Nephron progenitor cell (in vitro differentiated cells): ENCODE measurements around the gene KIAA0753.

Experiments used
- DNase-seq: peaks from one replicate; pipeline ENCODE4 v3.0.0; 2021
- H3K27ac Mint-ChIP-seq: 2 replicates; pipeline ENCODE4 v1.8.0; 2021; ENCODE audit warnings: mild to moderate bottlenecking, moderate library complexity, mixed read lengths
- H3K27me3 Mint-ChIP-seq: 2 replicates; pipeline ENCODE4 v1.8.0; 2021; ENCODE audit warnings: mild to moderate bottlenecking, low read depth, mixed read lengths; ENCODE audit not compliant: poor library complexity
- H3K36me3 Mint-ChIP-seq: 2 replicates; pipeline ENCODE4 v1.8.0; 2021; ENCODE audit warnings: low read depth, mixed read lengths
- H3K4me1 Mint-ChIP-seq: 2 replicates; pipeline ENCODE4 v1.8.0; 2021; ENCODE audit warnings: mixed read lengths
- H3K4me3 Mint-ChIP-seq: 2 replicates; pipeline ENCODE4 v1.8.0; 2021; ENCODE audit warnings: mild to moderate bottlenecking, moderate library complexity, mixed read lengths
- H3K9me3 Mint-ChIP-seq: 2 replicates; pipeline ENCODE4 v1.8.0; 2021; ENCODE audit warnings: mild to moderate bottlenecking, moderate library complexity, mixed read lengths
- TF ChIP-seq, protein P1 (sequence below): fragments of 200-600 bp; sonication (generic); IDR thresholded peaks from 2 replicates; pipeline ENCODE4 v1.5.0; 2021; ENCODE audit warnings: antibody characterized with exemption

Gene KIAA0753

DNA sequence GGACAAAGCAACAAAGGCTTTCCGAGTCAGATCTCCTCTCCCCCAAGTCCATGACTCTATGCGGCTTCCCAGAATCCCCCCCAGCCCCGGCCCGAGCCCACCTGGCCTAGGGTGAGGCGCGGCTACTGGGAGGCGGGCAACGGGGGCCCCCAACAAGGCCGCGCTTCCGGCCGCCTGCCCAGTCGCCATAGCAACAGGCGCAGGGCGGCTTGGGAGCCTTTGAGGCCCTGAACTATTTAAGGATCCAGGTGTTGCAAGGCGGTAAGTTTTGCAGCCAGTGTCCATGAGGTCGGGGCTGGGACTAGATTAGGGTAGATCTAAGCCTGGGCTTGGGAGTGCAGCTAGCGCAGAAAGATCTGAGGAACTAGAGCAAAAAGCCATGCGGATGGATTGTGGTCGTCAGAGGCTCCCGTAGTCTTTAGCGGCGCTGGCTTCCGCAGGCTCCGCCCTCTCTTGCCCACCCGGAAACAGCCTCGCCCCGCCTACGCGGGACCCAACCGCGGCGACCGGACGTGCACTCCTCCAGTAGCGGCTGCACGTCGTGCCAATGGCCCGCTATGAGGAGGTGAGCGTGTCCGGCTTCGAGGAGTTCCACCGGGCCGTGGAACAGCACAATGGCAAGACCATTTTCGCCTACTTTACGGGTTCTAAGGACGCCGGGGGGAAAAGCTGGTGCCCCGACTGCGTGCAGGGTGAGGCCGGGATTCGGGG lies at the start of gene KIAA0753, which contains the start of gene TXNDC17:
Gene KIAA0753, minus strand, starts transcription at position 176 of the 711 bp plus-strand sequence. CDS start 5,608 bp downstream, outside the sequence.
Gene TXNDC17, plus strand, starts transcription at position 525 of the 711 bp plus-strand sequence. Its CDS starts 23 bp downstream, at position 548.
- Mint-ChIP-seq H3K9me3 (no peaks in the 10 kb centered on the region), H3K27ac (peak within 1 kb of the TSS; percentile 100), H3K4me3 (peak within 1 kb of the TSS; percentile 92), H3K27me3 (no peaks in the 10 kb centered on the region), H3K4me1 (peaks cover 50% of the 10 kb centered on the region), H3K36me3 (peaks cover 17% of the 10 kb centered on the region)
- DNase-seq, result peak; percentile 93
- TF ChIP-seq, protein P1, sequence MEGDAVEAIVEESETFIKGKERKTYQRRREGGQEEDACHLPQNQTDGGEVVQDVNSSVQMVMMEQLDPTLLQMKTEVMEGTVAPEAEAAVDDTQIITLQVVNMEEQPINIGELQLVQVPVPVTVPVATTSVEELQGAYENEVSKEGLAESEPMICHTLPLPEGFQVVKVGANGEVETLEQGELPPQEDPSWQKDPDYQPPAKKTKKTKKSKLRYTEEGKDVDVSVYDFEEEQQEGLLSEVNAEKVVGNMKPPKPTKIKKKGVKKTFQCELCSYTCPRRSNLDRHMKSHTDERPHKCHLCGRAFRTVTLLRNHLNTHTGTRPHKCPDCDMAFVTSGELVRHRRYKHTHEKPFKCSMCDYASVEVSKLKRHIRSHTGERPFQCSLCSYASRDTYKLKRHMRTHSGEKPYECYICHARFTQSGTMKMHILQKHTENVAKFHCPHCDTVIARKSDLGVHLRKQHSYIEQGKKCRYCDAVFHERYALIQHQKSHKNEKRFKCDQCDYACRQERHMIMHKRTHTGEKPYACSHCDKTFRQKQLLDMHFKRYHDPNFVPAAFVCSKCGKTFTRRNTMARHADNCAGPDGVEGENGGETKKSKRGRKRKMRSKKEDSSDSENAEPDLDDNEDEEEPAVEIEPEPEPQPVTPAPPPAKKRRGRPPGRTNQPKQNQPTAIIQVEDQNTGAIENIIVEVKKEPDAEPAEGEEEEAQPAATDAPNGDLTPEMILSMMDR, result no peak

DNA sequence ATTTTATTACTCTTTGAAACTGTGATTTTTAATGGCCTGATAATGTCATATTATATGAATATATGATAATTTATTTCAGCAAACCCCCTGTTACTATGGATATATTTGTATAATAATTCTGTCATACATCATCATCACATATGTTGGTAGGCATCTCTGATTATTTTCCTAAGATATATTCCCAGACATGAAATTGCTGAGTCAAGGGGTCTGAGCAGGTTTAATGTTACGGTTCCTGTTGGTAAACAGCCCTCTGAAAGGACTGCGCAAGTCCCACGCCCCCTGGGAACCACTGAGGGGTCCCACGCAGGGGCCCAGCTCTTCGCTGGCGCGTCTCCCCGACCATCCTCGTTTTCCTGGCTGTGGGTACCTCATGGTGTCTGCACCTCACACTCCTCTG lies 48.4 kb upstream of the KIAA0753 start:
- DNase-seq, result no peak
- Mint-ChIP-seq H3K27me3 (peaks cover 43% of the 10 kb centered on the region), H3K4me1 (no peaks in the 10 kb centered on the region), H3K36me3 (no peaks in the 10 kb centered on the region), H3K27ac (no peak overlapping the region), H3K9me3 (no peaks in the 10 kb centered on the region), H3K4me3 (no peak overlapping the region)
- TF ChIP-seq, protein P1, result no peak

DNA sequence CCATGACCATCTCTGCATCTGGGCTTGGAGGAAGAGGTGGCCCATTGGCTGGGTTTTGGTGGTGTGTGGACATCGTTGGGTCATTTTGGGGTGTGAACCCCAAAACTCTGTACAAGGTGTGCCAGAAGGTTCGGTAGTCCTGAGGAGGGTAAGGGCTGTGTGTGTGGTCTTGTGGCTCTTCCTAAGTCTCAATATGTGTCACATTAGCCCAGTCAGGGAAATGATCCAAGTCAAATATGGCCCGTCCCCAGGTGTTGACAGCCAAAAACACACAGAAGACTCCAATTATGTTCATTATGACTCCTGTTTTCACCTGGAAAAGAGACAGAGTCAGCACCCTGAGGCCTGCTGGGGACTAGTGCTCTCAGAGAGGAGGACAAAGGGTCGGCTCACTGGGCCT lies 45.5 kb upstream of the KIAA0753 start:
- no peaks in the 10 kb centered on the region for H3K36me3 Mint-ChIP-seq
- H3K27me3 Mint-ChIP-seq, result peaks cover 29% of the 10 kb centered on the region
- H3K9me3 Mint-ChIP-seq, result no peaks in the 10 kb centered on the region
- no peak overlapping the region for H3K4me3 Mint-ChIP-seq
- no peak for DNase-seq
- TF ChIP-seq, protein P1, result no peak
- no peak overlapping the region for H3K27ac Mint-ChIP-seq
- no peaks in the 10 kb centered on the region for H3K4me1 Mint-ChIP-seq

DNA sequence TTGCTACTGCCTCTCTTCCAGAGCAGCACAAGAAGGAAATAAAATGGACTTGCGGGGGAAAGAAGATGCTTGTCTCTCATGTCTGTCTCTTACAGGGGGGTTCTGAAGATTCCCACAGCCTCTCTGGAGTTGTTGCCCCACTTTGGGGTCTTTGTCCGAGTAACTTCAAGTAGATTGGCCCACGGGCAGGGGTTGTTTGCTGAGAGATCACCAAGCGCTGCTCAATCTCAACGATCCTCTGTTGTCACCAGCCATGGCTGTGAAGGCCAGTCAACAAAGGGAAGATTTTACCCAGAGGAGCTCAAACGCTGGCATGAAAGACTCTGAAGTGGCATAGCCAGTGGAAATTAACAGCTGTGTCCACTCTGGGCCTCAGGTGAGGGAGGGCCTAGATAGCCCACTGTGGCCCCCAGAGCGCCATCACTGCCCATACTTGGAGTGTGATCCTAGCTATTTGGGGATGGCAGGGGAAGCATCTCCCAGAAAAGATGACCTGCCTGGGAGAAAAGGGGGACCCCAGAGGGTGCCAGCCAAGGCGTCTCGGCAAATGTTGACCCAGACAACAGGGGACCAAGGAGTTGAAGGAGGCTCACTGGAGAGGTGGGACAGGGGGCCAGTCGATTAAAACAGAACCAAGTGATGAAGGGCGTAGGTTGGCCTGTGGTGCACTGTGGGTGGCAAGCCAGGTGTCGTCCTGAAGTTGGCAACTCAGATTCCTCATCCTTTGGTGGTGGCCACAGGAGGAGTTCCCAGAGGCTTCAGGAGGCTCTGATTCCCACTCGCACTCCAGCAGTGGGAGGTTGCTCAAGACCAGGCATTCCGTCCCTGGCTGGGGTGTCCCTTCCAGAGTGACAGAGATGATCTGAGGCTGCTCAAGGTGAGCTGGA lies 44.6 kb upstream of the KIAA0753 start:
- Mint-ChIP-seq H3K27me3 (peaks cover 36% of the 10 kb centered on the region), H3K4me1 (no peaks in the 10 kb centered on the region), H3K27ac (no peak overlapping the region), H3K36me3 (no peaks in the 10 kb centered on the region), H3K4me3 (no peak overlapping the region), H3K9me3 (no peaks in the 10 kb centered on the region)
- TF ChIP-seq, protein P1, result no peak
- no peak for DNase-seq

DNA sequence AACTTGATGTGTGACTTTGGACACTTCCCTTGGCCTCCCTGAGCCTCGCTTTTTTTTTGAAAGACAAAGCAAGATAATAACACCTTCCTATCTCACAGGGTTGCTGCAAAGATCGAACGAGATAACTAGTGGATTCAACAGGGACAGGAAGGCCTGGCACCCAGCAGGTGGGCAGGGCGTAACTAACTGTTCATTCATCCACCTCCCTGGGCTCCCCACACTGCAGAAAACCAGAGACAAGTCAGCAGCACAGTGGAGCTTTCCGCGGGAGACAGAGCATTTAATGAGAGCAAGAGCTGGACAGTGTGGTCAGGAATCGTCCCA lies 43.9 kb upstream of the KIAA0753 start:
- no peak overlapping the region for H3K27ac Mint-ChIP-seq
- H3K27me3 Mint-ChIP-seq, result peaks cover 40% of the 10 kb centered on the region
- TF ChIP-seq, protein P1, result no peak
- no peaks in the 10 kb centered on the region for H3K36me3 Mint-ChIP-seq
- H3K4me1 Mint-ChIP-seq, result no peaks in the 10 kb centered on the region
- no peak for DNase-seq
- no peak overlapping the region for H3K4me3 Mint-ChIP-seq
- H3K9me3 Mint-ChIP-seq, result no peaks in the 10 kb centered on the region
